HepG2 (cell line): Measurements from ENCODE around the gene LRRC43. TPM values are rescaled to one million over a fixed set of nuclear protein-coding genes. Genes with fewer than 3 reads are reported as not detected.
A peak's percentile ranks its signal among the peaks of the same experiment; 100 is the strongest.

Source experiments
- ERF ChIP-seq: IDR thresholded peaks from 2 replicates; pipeline ENCODE4 v1.6.1; 2018; ENCODE audit warnings: missing biosample characterization, missing genetic modification reagents
- IRX3 ChIP-seq: sonication (generic); formaldehyde crosslinking; IDR thresholded peaks from 2 replicates; pipeline ENCODE4 v1.8.1; 2023; ENCODE audit warnings: mild to moderate bottlenecking, low read depth, missing genetic modification reagents, borderline replicate concordance
- KLF6 ChIP-seq: IDR thresholded peaks from 2 replicates; pipeline ENCODE4 v1.8.0; 2016; ENCODE audit warnings: missing biosample characterization, missing genetic modification reagents
- MATR3 ChIP-seq: sonication (generic); formaldehyde crosslinking; IDR thresholded peaks from 2 replicates; pipeline ENCODE4 v1.4.0; 2020; ENCODE audit warnings: missing genetic modification reagents
- NFATC3 ChIP-seq: sonication (generic); formaldehyde crosslinking; IDR thresholded peaks from 2 replicates; pipeline ENCODE4 v1.5.1; 2020; ENCODE audit warnings: mild to moderate bottlenecking, missing genetic modification reagents
- NFE2 ChIP-seq: sonication (generic); formaldehyde crosslinking; IDR thresholded peaks from 2 replicates; pipeline ENCODE4 v1.4.0; 2020; ENCODE audit warnings: missing genetic modification reagents
- RBAK ChIP-seq: sonication (generic); formaldehyde crosslinking; IDR thresholded peaks from 2 replicates; pipeline ENCODE4 v1.5.1; 2020; ENCODE audit warnings: mild to moderate bottlenecking, missing genetic modification reagents
- SMAD3 ChIP-seq: sonication (generic); formaldehyde crosslinking; IDR thresholded peaks from 2 replicates; pipeline ENCODE4 v1.4.0; 2020; ENCODE audit warnings: missing genetic modification reagents
- ZFP62 ChIP-seq: sonication (generic); formaldehyde crosslinking; IDR thresholded peaks from 2 replicates; pipeline ENCODE4 v1.4.0; 2020; ENCODE audit warnings: missing genetic modification reagents
- ZNF777 ChIP-seq: sonication (generic); formaldehyde crosslinking; IDR thresholded peaks from 2 replicates; pipeline ENCODE4 v1.4.0; 2020; ENCODE audit warnings: missing genetic modification reagents
- polyA plus RNA-seq, 8 experiments: library from polyadenylated mRNA; depleted of rRNA in 3 of 8; stranded (reverse) in 7 of 8; unstranded in 1 of 8; fragments of >200 nt; fragmentation: Illumina TruSeq in 4 of 8; extraction: Trizol in 4 of 8; gene quantifications; 2 replicates each; pipeline versions ENCODE4 v1.2.1 to v1.2.3, GENCODE V29; 2011 to 2016; ENCODE audit warnings: low read depth in 4 of 8, missing spikeins in 1 of 8, mixed read lengths in 1 of 8; ENCODE audit not compliant: insufficient read depth in 1 of 8
- total RNA-seq, 5 experiments: library from RNA; depleted of rRNA; stranded (reverse); fragments of >200 nt; fragmentation: Illumina TruSeq; extraction: Trizol; gene quantifications; 2 replicates each; pipeline ENCODE4 v1.2.3, GENCODE V29; 2016; ENCODE audit warnings: low read depth in 1 of 5
- TF ChIP-seq, protein P1 (sequence below): sonication (generic); formaldehyde crosslinking; IDR thresholded peaks from 2 replicates; pipeline ENCODE4 v1.4.0; 2020; ENCODE audit warnings: missing genetic modification reagents
- TF ChIP-seq, protein P2 (sequence below): sonication (generic); formaldehyde crosslinking; IDR thresholded peaks from 2 replicates; pipeline ENCODE4 v1.9.0; 2021; ENCODE audit warnings: missing genetic modification reagents, borderline replicate concordance
- TF ChIP-seq, protein P3 (sequence below): sonication (generic); formaldehyde crosslinking; IDR thresholded peaks from 2 replicates; pipeline ENCODE4 v1.5.0; 2020; ENCODE audit warnings: mild to moderate bottlenecking, missing genetic modification reagents
- TF ChIP-seq, protein P4 (sequence below): sonication (generic); formaldehyde crosslinking; IDR thresholded peaks from 2 replicates; pipeline ENCODE4 v1.4.0; 2020; ENCODE audit warnings: missing genetic modification reagents, borderline replicate concordance

LRRC43 gene
- total and polyA plus RNA-seq, 2 of the 13 experiments (the other 11 are each of a cell fraction or from before 2014, with no cell fraction given): not detected

DNA sequence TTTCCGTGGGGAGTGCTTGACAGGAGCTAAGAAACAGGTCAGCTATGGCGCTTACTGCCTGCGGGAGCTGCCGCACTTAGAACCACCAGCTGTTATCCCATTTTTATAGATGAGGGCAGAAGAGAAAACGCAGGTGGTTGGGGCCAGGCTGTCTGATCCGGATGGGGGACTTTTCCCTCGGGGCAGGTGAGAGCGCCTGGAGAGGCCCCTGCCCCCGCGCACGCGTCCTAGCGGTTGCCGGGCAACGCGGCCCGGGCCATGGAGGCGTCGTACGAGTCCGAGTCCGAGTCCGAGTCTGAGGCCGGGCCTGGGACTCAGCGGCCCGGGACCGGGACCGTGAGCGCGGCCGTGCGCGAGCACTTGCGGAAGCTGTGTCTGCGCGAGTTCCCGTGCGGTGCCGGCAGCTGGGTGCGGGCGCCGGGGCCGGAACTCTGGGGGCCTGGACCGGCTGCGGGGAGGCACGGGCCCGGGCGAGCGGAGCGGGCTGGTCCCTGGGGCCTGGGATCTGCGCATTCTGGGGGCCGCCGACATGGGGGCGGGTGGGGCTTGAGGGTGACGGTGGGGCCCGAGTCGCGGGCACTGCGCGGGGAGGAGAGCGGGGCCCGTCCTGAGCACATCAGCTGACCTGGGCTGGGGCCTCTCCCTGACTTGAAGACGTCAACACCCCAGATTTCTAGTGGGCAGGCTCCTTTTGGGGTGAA, at the start of gene LRRC43 (continued):
- TF ChIP-seq, protein P1, sequence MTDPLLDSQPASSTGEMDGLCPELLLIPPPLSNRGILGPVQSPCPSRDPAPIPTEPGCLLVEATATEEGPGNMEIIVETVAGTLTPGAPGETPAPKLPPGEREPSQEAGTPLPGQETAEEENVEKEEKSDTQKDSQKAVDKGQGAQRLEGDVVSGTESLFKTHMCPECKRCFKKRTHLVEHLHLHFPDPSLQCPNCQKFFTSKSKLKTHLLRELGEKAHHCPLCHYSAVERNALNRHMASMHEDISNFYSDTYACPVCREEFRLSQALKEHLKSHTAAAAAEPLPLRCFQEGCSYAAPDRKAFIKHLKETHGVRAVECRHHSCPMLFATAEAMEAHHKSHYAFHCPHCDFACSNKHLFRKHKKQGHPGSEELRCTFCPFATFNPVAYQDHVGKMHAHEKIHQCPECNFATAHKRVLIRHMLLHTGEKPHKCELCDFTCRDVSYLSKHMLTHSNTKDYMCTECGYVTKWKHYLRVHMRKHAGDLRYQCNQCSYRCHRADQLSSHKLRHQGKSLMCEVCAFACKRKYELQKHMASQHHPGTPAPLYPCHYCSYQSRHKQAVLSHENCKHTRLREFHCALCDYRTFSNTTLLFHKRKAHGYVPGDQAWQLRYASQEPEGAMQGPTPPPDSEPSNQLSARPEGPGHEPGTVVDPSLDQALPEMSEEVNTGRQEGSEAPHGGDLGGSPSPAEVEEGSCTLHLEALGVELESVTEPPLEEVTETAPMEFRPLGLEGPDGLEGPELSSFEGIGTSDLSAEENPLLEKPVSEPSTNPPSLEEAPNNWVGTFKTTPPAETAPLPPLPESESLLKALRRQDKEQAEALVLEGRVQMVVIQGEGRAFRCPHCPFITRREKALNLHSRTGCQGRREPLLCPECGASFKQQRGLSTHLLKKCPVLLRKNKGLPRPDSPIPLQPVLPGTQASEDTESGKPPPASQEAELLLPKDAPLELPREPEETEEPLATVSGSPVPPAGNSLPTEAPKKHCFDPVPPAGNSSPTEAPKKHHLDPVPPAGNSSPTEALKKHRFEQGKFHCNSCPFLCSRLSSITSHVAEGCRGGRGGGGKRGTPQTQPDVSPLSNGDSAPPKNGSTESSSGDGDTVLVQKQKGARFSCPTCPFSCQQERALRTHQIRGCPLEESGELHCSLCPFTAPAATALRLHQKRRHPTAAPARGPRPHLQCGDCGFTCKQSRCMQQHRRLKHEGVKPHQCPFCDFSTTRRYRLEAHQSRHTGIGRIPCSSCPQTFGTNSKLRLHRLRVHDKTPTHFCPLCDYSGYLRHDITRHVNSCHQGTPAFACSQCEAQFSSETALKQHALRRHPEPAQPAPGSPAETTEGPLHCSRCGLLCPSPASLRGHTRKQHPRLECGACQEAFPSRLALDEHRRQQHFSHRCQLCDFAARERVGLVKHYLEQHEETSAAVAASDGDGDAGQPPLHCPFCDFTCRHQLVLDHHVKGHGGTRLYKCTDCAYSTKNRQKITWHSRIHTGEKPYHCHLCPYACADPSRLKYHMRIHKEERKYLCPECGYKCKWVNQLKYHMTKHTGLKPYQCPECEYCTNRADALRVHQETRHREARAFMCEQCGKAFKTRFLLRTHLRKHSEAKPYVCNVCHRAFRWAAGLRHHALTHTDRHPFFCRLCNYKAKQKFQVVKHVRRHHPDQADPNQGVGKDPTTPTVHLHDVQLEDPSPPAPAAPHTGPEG (CRISPR knock-in tag): no peak
- no peak for TF ChIP-seq ZFP62
- no peak for TF ChIP-seq NFATC3 (CRISPR knock-in tag)
- TF ChIP-seq MATR3: no peak
- TF ChIP-seq ERF: no peak
- no peak for TF ChIP-seq IRX3 (CRISPR knock-in tag)
- TF ChIP-seq NFE2 (CRISPR knock-in tag): no peak
- no peak for TF ChIP-seq RBAK (CRISPR knock-in tag)
- TF ChIP-seq, protein P2, sequence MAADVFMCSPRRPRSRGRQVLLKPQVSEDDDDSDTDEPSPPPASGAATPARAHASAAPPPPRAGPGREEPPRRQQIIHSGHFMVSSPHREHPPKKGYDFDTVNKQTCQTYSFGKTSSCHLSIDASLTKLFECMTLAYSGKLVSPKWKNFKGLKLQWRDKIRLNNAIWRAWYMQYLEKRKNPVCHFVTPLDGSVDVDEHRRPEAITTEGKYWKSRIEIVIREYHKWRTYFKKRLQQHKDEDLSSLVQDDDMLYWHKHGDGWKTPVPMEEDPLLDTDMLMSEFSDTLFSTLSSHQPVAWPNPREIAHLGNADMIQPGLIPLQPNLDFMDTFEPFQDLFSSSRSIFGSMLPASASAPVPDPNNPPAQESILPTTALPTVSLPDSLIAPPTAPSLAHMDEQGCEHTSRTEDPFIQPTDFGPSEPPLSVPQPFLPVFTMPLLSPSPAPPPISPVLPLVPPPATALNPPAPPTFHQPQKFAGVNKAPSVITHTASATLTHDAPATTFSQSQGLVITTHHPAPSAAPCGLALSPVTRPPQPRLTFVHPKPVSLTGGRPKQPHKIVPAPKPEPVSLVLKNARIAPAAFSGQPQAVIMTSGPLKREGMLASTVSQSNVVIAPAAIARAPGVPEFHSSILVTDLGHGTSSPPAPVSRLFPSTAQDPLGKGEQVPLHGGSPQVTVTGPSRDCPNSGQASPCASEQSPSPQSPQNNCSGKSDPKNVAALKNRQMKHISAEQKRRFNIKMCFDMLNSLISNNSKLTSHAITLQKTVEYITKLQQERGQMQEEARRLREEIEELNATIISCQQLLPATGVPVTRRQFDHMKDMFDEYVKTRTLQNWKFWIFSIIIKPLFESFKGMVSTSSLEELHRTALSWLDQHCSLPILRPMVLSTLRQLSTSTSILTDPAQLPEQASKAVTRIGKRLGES (CRISPR knock-in tag): no peak
- TF ChIP-seq ZNF777 (CRISPR knock-in tag): no peak
- TF ChIP-seq KLF6 (CRISPR knock-in tag): no peak
- no peak for TF ChIP-seq SMAD3 (CRISPR knock-in tag)
- TF ChIP-seq, protein P3, sequence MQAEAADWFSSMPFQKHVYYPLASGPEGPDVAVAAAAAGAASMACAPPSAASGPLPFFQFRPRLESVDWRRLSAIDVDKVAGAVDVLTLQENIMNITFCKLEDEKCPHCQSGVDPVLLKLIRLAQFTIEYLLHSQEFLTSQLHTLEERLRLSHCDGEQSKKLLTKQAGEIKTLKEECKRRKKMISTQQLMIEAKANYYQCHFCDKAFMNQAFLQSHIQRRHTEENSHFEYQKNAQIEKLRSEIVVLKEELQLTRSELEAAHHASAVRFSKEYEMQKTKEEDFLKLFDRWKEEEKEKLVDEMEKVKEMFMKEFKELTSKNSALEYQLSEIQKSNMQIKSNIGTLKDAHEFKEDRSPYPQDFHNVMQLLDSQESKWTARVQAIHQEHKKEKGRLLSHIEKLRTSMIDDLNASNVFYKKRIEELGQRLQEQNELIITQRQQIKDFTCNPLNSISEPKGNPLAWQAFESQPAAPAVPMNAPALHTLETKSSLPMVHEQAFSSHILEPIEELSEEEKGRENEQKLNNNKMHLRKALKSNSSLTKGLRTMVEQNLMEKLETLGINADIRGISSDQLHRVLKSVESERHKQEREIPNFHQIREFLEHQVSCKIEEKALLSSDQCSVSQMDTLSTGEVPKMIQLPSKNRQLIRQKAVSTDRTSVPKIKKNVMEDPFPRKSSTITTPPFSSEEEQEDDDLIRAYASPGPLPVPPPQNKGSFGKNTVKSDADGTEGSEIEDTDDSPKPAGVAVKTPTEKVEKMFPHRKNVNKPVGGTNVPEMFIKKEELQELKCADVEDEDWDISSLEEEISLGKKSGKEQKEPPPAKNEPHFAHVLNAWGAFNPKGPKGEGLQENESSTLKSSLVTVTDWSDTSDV (CRISPR knock-in tag): no peak
- TF ChIP-seq, protein P4, sequence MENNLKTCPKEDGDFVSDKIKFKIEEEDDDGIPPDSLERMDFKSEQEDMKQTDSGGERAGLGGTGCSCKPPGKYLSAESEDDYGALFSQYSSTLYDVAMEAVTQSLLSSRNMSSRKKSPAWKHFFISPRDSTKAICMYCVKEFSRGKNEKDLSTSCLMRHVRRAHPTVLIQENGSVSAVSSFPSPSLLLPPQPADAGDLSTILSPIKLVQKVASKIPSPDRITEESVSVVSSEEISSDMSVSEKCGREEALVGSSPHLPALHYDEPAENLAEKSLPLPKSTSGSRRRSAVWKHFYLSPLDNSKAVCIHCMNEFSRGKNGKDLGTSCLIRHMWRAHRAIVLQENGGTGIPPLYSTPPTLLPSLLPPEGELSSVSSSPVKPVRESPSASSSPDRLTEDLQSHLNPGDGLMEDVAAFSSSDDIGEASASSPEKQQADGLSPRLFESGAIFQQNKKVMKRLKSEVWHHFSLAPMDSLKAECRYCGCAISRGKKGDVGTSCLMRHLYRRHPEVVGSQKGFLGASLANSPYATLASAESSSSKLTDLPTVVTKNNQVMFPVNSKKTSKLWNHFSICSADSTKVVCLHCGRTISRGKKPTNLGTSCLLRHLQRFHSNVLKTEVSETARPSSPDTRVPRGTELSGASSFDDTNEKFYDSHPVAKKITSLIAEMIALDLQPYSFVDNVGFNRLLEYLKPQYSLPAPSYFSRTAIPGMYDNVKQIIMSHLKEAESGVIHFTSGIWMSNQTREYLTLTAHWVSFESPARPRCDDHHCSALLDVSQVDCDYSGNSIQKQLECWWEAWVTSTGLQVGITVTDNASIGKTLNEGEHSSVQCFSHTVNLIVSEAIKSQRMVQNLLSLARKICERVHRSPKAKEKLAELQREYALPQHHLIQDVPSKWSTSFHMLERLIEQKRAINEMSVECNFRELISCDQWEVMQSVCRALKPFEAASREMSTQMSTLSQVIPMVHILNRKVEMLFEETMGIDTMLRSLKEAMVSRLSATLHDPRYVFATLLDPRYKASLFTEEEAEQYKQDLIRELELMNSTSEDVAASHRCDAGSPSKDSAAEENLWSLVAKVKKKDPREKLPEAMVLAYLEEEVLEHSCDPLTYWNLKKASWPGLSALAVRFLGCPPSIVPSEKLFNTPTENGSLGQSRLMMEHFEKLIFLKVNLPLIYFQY (CRISPR knock-in tag): 0 out of 2 replicates have a peak, but pooled peaks have one; percentile 20
